Natural killer cell (primary cell): Measurements from ENCODE around the gene USH2A. TPM values are rescaled to one million over a fixed set of nuclear protein-coding genes. Genes with fewer than 3 reads are reported as not detected.

Source experiments
- ATAC-seq, 3 donors: fragments of 150-1000 bp in 2 of 3; fragments of 200-7000 bp in 1 of 3; cut with Tn5 transposase; 1 replicate in 1 of 3; 2 replicates in 2 of 3; pipeline ENCODE4 v1.10.0; 2021; ENCODE audit warnings: mild to moderate bottlenecking in 2 of 3, moderate library complexity in 2 of 3
- DNase-seq, 2 donors: peaks; one replicate each; pipeline versions ENCODE4 v3.0.0 to v3.0.0-alpha.2; 2013 to 2021; ENCODE audit warnings: mixed read lengths in 1 of 2
- H3K27ac ChIP-seq: one replicate; pipeline ENCODE4 v1.5.1; 2013; ENCODE audit warnings: mild to moderate bottlenecking, low read length
- H3K27me3 ChIP-seq: one replicate; pipeline ENCODE4 v1.6.1; 2013; ENCODE audit warnings: low read length; ENCODE audit not compliant: control insufficient read depth, insufficient read depth
- H3K36me3 ChIP-seq: one replicate; pipeline ENCODE4 v1.6.1; 2013; ENCODE audit warnings: low read length; ENCODE audit not compliant: control insufficient read depth, insufficient read depth
- H3K4me1 ChIP-seq: one replicate; pipeline ENCODE4 v1.6.1; 2013; ENCODE audit warnings: low read length; ENCODE audit not compliant: control insufficient read depth, insufficient read depth
- H3K4me3 ChIP-seq: one replicate; pipeline ENCODE4 v1.5.1; 2013; ENCODE audit warnings: low read length
- H3K9me3 ChIP-seq: one replicate; pipeline ENCODE4 v1.6.1; 2013; ENCODE audit warnings: low read length; ENCODE audit not compliant: control insufficient read depth, insufficient read depth
- H3K27ac Mint-ChIP-seq, 2 donors: one replicate each; pipeline ENCODE4 v1.8.0; 2022; ENCODE audit warnings: mild to moderate bottlenecking in 2 of 2, mixed read lengths in 2 of 2, moderate library complexity in 1 of 2
- H3K27me3 Mint-ChIP-seq, 2 donors: one replicate each; pipeline ENCODE4 v1.8.0; 2022; ENCODE audit warnings: low read depth in 2 of 2, mixed read lengths in 2 of 2
- H3K36me3 Mint-ChIP-seq: one replicate; pipeline ENCODE4 v1.8.0; 2022; ENCODE audit warnings: mixed read lengths
- H3K4me1 Mint-ChIP-seq, 2 donors: one replicate each; pipeline ENCODE4 v1.8.0; 2022; ENCODE audit warnings: mixed read lengths in 2 of 2
- H3K4me3 Mint-ChIP-seq: one replicate; pipeline ENCODE4 v1.8.0; 2022; ENCODE audit warnings: mild to moderate bottlenecking, moderate library complexity, mixed read lengths
- H3K9me3 Mint-ChIP-seq, 2 donors: one replicate each; pipeline ENCODE4 v1.8.0; 2022; ENCODE audit warnings: mixed read lengths in 2 of 2
- CTCF ChIP-seq: fragments of 200-600 bp; IDR thresholded peaks from one replicate; pipeline ENCODE4 v1.8.0; 2022; ENCODE audit warnings: antibody characterized with exemption
- WGBS: methylation state at CpG from one replicate; pipeline ENCODE4 v1.1.7; 2013; ENCODE audit warnings: missing lambda C conversion rate; ENCODE audit not compliant: insufficient coverage; 5-methylcytosine and 5-hydroxymethylcytosine counted together
- intact Hi-C: fragments of 100-400 bp; cut with micrococcal nuclease; formaldehyde crosslinking; loops from one replicate; pipeline ENCODE4 v1.14.2; 2022
- total RNA-seq, 4 donors: library from RNA; stranded (reverse); fragments of 120-200 nt in 1 of 4; gene quantifications; one replicate each; pipeline versions ENCODE4 v1.2.3 to v1.2.4, GENCODE V29; 2013 to 2022

Gene USH2A
- total RNA-seq, 3 donors from 2014 or later (not counting 1 experiment from before 2014, with no cell fraction given) = not detected

- H3K9me3 Mint-ChIP-seq = peaks cover 30 to 33% of the 10 kb centered on the region in 2 donors
- no peak for TF ChIP-seq CTCF
Measured at GRCh38 chr1:216450227-216450626, 27.0 kb upstream of the USH2A start.

GRCh38 chr1:216448011-216448510, 24.8 kb upstream of the USH2A start:
- Mint-ChIP-seq H3K36me3 (peaks cover 8% of the 10 kb centered on the region), H3K4me1 (no peaks in the 10 kb centered on the region), H3K4me3 (no peak overlapping the region), H3K9me3 (peaks cover 22 to 25% of the 10 kb centered on the region in 2 donors), H3K27ac (no peak overlapping the region), H3K27me3 (no peaks in the 10 kb centered on the region)
- H3K27ac ChIP-seq = no peak overlapping the region
- no peaks in the 10 kb centered on the region for H3K4me1 ChIP-seq
- H3K36me3 ChIP-seq = no peaks in the 10 kb centered on the region
- intact Hi-C loops = no loop called here
- no peak for TF ChIP-seq CTCF
- ATAC-seq (no peak), DNase-seq (no peak)
- no peaks in the 10 kb centered on the region for H3K9me3 ChIP-seq
- no peaks in the 10 kb centered on the region for H3K27me3 ChIP-seq
- no peak overlapping the region for H3K4me3 ChIP-seq

More at GRCh38 chr1:216450227-216450626, 27.0 kb upstream of the USH2A start:
- Histone ChIP-seq H3K4me1 (no peaks in the 10 kb centered on the region), H3K4me3 (no peak overlapping the region), H3K27me3 (no peaks in the 10 kb centered on the region), H3K9me3 (no peaks in the 10 kb centered on the region), H3K27ac (no peak overlapping the region), H3K36me3 (no peaks in the 10 kb centered on the region)
- Mint-ChIP-seq H3K27me3 (no peaks in the 10 kb centered on the region), H3K4me1 (no peaks in the 10 kb centered on the region), H3K36me3 (peaks cover 8% of the 10 kb centered on the region), H3K27ac (no peak overlapping the region), H3K4me3 (no peak overlapping the region)
- 76% methylated on average over 3 of the region's 3 CpGs for WGBS
- DNase-seq (no peak), ATAC-seq (no peak)
- intact Hi-C loops = no loop called here

GRCh38 chr1:216437603-216438002, 14.4 kb upstream of the USH2A start:
- H3K27ac ChIP-seq = no peak overlapping the region
- H3K36me3 ChIP-seq = no peaks in the 10 kb centered on the region
- H3K4me3 Mint-ChIP-seq = no peak overlapping the region
- no peaks in the 10 kb centered on the region for H3K27me3 ChIP-seq
- H3K4me1 Mint-ChIP-seq = no peaks in the 10 kb centered on the region
- H3K4me3 ChIP-seq = no peak overlapping the region
- TF ChIP-seq CTCF = no peak
- no peaks in the 10 kb centered on the region for H3K9me3 ChIP-seq
- WGBS = 91% methylated on average over 4 of the region's 5 CpGs
- no peaks in the 10 kb centered on the region for H3K27me3 Mint-ChIP-seq
- DNase-seq (no peak), ATAC-seq (no peak)
- intact Hi-C loops = no loop called here
- H3K27ac Mint-ChIP-seq = no peak overlapping the region
- peaks cover 2 to 5% of the 10 kb centered on the region in 2 donors for H3K9me3 Mint-ChIP-seq
- no peaks in the 10 kb centered on the region for H3K36me3 Mint-ChIP-seq
- no peaks in the 10 kb centered on the region for H3K4me1 ChIP-seq

- H3K27me3 ChIP-seq = no peaks in the 10 kb centered on the region
- ATAC-seq (no peak), DNase-seq (no peak)
- TF ChIP-seq CTCF = no peak
- no peak overlapping the region for H3K4me3 Mint-ChIP-seq
- intact Hi-C loops = no loop called here
- H3K4me1 Mint-ChIP-seq = no peaks in the 10 kb centered on the region
- H3K27ac Mint-ChIP-seq = no peak overlapping the region
- no peak overlapping the region for H3K27ac ChIP-seq
- no peaks in the 10 kb centered on the region for H3K36me3 ChIP-seq
- H3K9me3 ChIP-seq = no peaks in the 10 kb centered on the region
- H3K27me3 Mint-ChIP-seq = no peaks in the 10 kb centered on the region
- peaks cover 6 to 18% of the 10 kb centered on the region in 2 donors for H3K9me3 Mint-ChIP-seq
- H3K4me3 ChIP-seq = no peak overlapping the region
- H3K36me3 Mint-ChIP-seq = no peaks in the 10 kb centered on the region
- H3K4me1 ChIP-seq = no peaks in the 10 kb centered on the region
Measured at GRCh38 chr1:216434232-216434631, 11.0 kb upstream of the USH2A start.
